Spleen (tissue), 11 donors: ENCODE results near the gene UBLCP1. TPM values are rescaled to one million over a fixed set of nuclear protein-coding genes. Genes with fewer than 3 reads are reported as not detected.

Source experiments
- DNase-seq: peaks from one replicate; pipeline ENCODE4 v3.0.0-alpha.2; 2020
- H3K27ac ChIP-seq, 8 donors: fragments of 200-600 bp; sonication (generic) in 7 of 8; 1 replicate in 4 of 8; 2 replicates in 4 of 8; pipeline versions ENCODE4 v1.5.0 to v1.8.0; 2016 to 2021; ENCODE audit warnings: inconsistent platforms in 4 of 8, mild to moderate bottlenecking in 4 of 8, moderate library complexity in 1 of 8
- H3K27me3 ChIP-seq, 7 donors: fragments of 200-600 bp; sonication (generic) in 6 of 7; replicated peaks in 1 of 7; 1 replicate in 4 of 7; 2 replicates in 3 of 7; pipeline versions ENCODE4 v1.5.0 to v1.8.0; 2016 to 2021; ENCODE audit warnings: inconsistent platforms in 3 of 7, mild to moderate bottlenecking in 1 of 7
- H3K36me3 ChIP-seq, 6 donors: fragments of 200-600 bp; sonication (generic) in 5 of 6; 1 replicate in 4 of 6; 2 replicates in 2 of 6; pipeline versions ENCODE4 v1.5.0 to v1.8.0; 2016 to 2021; ENCODE audit warnings: inconsistent platforms in 2 of 6
- H3K4me1 ChIP-seq, 6 donors: fragments of 200-600 bp; sonication (generic) in 5 of 6; 1 replicate in 3 of 6; 2 replicates in 3 of 6; pipeline versions ENCODE4 v1.5.0 to v1.8.0; 2016 to 2021; ENCODE audit warnings: inconsistent platforms in 3 of 6
- H3K4me3 ChIP-seq, 8 donors: fragments of 200-600 bp; sonication (generic) in 7 of 8; 1 replicate in 4 of 8; 2 replicates in 4 of 8; pipeline versions ENCODE4 v1.5.0 to v1.8.0; 2016 to 2021; ENCODE audit warnings: inconsistent platforms in 4 of 8, mild to moderate bottlenecking in 4 of 8, moderate library complexity in 2 of 8
- H3K9me3 ChIP-seq, 8 donors: fragments of 200-600 bp; sonication (generic) in 7 of 8; 1 replicate in 4 of 8; 2 replicates in 4 of 8; pipeline versions ENCODE4 v1.5.0 to v1.8.0; 2016 to 2021; ENCODE audit warnings: inconsistent platforms in 4 of 8
- POLR2A ChIP-seq, 3 donors: fragments of 450-650 bp; IDR thresholded peaks; one replicate each; pipeline ENCODE4 v1.5.1; 2017; ENCODE audit warnings: antibody characterized with exemption in 3 of 3, mild to moderate bottlenecking in 1 of 3
- POLR2AphosphoS5 ChIP-seq, 3 donors: sonication (generic); formaldehyde crosslinking; IDR thresholded peaks; one replicate each; pipeline ENCODE4 v1.5.1; 2017; ENCODE audit warnings: antibody characterized with exemption in 3 of 3
- WGBS, 5 donors: extraction: QIAGEN DNeasy Blood & Tissue Kit in 3 of 5; methylation state at CpG; one replicate each; pipeline versions ENCODE4 v1.1.5 to v1.1.7; 2013 to 2018; 5-methylcytosine and 5-hydroxymethylcytosine counted together
- intact Hi-C: fragments of 100-400 bp; cut with DNase I; formaldehyde crosslinking; loops from one replicate; pipeline ENCODE4 v1.15.0; 2023; ENCODE audit warnings: low total_unique reads
- polyA plus RNA-seq, 3 donors: library from polyadenylated mRNA; stranded (reverse); fragments of 200-250 nt; gene quantifications; one replicate each; pipeline ENCODE4 v1.2.1, GENCODE V29; 2013
- total RNA-seq, 7 donors: library from RNA; depleted of rRNA in 3 of 7; stranded (reverse); fragments of >200 nt in 3 of 7; fragmentation: NEBNext Ultra II Directional in 4 of 7; extraction: Animal tissue kit (Norgen Biotek cat#: 25700) in 4 of 7; gene quantifications; one replicate each; pipeline versions ENCODE4 v1.1.0 to v1.2.1, GENCODE V29; 2016 to 2021
- TF ChIP-seq, protein P1 (sequence below), 11 experiments: fragments of 200-600 bp in 7 of 11; fragments of 450-650 bp in 4 of 11; sonication (generic) in 4 of 11; IDR thresholded peaks in 8 of 11; conservative IDR thresholded peaks in 3 of 11; 1 replicate in 7 of 11; 2 replicates in 4 of 11; pipeline versions ENCODE4 v1.4.0 to v1.8.0; 2016 to 2021; ENCODE audit warnings: antibody characterized with exemption in 11 of 11, inconsistent platforms in 4 of 11, mild to moderate bottlenecking in 1 of 11
- donor health status: healthy with polysubstance abuse.
- donor health status: DM: no; HTN: no; CAD: no; lungs with moderate emphysema.
- donor health status: DM: no; HTN: no; CAD: no.
- donor health status: Bipolar disorder and iron deficiency.
- donor health status: healthy.
- donor health status: DM: no; HTN: no; CAD: no.
- donor health status: DM: yes; HTN: yes; CAD: no.

UBLCP1 gene
- total and polyA plus RNA-seq, 10 donors: 25.4 to 44.8 (median 29.9) TPM

DNA sequence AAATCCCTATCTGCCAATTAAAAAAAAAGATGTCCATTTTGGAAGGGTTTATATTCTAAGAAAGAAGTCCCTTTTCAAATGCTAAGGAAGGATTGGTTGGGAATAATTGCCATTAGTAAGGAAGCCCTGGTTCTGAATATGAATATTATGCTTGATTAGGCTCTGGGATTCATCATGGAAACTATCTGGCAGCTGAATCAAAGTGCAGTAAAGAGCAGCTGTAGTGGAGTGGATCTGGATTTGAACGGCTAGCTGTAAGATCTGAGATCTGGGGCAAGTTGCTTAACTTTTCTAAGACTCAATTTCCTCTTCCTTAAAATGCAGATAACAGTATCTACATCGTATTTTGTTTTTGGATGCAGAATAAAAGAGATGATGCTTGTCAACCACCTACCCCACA is 56.7 kb downstream of the UBLCP1 start:
- Histone ChIP-seq H3K4me1 (no peaks in the 10 kb centered on the region), H3K27me3 (no peaks in the 10 kb centered on the region), H3K36me3 (no peaks in the 10 kb centered on the region), H3K27ac (no peak overlapping the region), H3K9me3 (no peaks in the 10 kb centered on the region), H3K4me3 (no peak overlapping the region)
- intact Hi-C loops: no loop called here
- TF ChIP-seq, protein P1, sequence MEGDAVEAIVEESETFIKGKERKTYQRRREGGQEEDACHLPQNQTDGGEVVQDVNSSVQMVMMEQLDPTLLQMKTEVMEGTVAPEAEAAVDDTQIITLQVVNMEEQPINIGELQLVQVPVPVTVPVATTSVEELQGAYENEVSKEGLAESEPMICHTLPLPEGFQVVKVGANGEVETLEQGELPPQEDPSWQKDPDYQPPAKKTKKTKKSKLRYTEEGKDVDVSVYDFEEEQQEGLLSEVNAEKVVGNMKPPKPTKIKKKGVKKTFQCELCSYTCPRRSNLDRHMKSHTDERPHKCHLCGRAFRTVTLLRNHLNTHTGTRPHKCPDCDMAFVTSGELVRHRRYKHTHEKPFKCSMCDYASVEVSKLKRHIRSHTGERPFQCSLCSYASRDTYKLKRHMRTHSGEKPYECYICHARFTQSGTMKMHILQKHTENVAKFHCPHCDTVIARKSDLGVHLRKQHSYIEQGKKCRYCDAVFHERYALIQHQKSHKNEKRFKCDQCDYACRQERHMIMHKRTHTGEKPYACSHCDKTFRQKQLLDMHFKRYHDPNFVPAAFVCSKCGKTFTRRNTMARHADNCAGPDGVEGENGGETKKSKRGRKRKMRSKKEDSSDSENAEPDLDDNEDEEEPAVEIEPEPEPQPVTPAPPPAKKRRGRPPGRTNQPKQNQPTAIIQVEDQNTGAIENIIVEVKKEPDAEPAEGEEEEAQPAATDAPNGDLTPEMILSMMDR (IDR thresholded peaks at IDR 0.05 in 8 of 11, conservative IDR thresholded peaks at IDR 0.05 in 3 of 11): no peak
- no peak for TF ChIP-seq POLR2A (IDR thresholded peaks at IDR 0.05)
- TF ChIP-seq POLR2AphosphoS5 (IDR thresholded peaks at IDR 0.05): no peak
- 26 to 71% (median 39%) methylated on average over 2 of the region's 2 CpGs for WGBS, 5 donors
- DNase-seq: no peak

- 78 to 86% (median 81%) methylated on average over 6 of the region's 6 CpGs for WGBS, 5 donors
Measured at GRCh38 chr5:159322180-159322579, 59.1 kb downstream of the UBLCP1 start.

DNA sequence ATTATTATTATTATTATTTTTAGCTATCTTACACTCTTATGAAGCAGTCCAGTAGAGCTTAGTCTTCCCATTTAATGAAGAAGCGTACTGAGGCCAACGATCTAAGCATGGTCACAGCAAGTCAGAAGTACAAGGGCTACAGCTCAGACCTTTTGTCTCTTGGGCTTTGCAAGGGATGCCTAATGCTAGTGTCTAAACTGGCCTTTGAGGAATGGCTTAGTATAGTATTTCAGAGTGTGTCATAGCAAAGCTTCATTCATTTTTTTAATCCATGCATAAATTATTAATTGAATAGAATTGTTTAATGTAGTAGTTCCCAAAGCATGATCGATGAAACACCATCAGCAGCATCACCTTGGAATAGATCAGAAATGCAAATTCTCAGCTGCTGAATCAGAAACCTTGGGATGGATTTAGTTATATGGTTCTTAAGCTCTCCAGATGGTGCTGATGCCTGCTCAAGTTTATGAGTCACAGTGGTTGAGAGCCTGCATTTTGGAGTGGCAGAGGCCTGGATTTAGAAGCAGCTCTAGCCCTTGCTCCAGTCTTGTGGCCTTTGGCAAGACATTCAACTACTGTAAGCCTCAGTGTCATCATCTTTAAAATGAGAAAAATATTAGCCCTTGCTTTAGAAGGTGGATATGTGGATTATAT is 61.1 kb downstream of the UBLCP1 start:
- no peak overlapping the region for H3K27ac ChIP-seq
- TF ChIP-seq POLR2A (IDR thresholded peaks at IDR 0.05) (no peak), POLR2AphosphoS5 (IDR thresholded peaks at IDR 0.05) (no peak)
- TF ChIP-seq, protein P1 (IDR thresholded peaks at IDR 0.05 in 8 of 11, conservative IDR thresholded peaks at IDR 0.05 in 3 of 11): no peak
- H3K4me1 ChIP-seq: no peaks in the 10 kb centered on the region
- H3K27me3 ChIP-seq: no peaks in the 10 kb centered on the region
- WGBS, 5 donors: 94 to 96% (median 96%) methylated on average over 3 of the region's 3 CpGs
- no peak overlapping the region for H3K4me3 ChIP-seq
- no peaks in the 10 kb centered on the region for H3K36me3 ChIP-seq
- no peaks in the 10 kb centered on the region for H3K9me3 ChIP-seq
- no peak for DNase-seq
- intact Hi-C loops: no loop called here

More at GRCh38 chr5:159322180-159322579, 59.1 kb downstream of the UBLCP1 start:
- DNase-seq: no peak
- Histone ChIP-seq H3K36me3 (no peaks in the 10 kb centered on the region), H3K27ac (no peak overlapping the region), H3K9me3 (no peaks in the 10 kb centered on the region), H3K27me3 (no peaks in the 10 kb centered on the region), H3K4me1 (no peaks in the 10 kb centered on the region), H3K4me3 (no peak overlapping the region)
- intact Hi-C loops: no loop called here
- no peak for TF ChIP-seq POLR2AphosphoS5 (IDR thresholded peaks at IDR 0.05)

GRCh38 chr5:159324986-159325385 is 61.9 kb downstream of the UBLCP1 start:
- TF ChIP-seq, protein P1 (IDR thresholded peaks at IDR 0.05 in 8 of 11, conservative IDR thresholded peaks at IDR 0.05 in 3 of 11): no peak
- TF ChIP-seq POLR2AphosphoS5 (IDR thresholded peaks at IDR 0.05): no peak
- Histone ChIP-seq H3K27me3 (no peaks in the 10 kb centered on the region), H3K4me3 (no peak overlapping the region), H3K27ac (no peak overlapping the region), H3K36me3 (no peaks in the 10 kb centered on the region), H3K4me1 (no peaks in the 10 kb centered on the region), H3K9me3 (no peaks in the 10 kb centered on the region)
- WGBS, 5 donors: 80 to 88% (median 86%) methylated on average over 4 of the region's 4 CpGs
- intact Hi-C loops: no loop called here
- DNase-seq: no peak
